Heart right ventricle (tissue), 16 donors: Measurements from ENCODE around the gene PYDC2. TPM values are rescaled to one million over a fixed set of nuclear protein-coding genes. Genes with fewer than 3 reads are reported as not detected.
A peak's percentile ranks its signal among the peaks of the same experiment; 100 is the strongest.

Experiments
- ATAC-seq, 8 donors: fragments of 200-7000 bp; cut with Tn5 transposase; one replicate each; pipeline ENCODE4 v1.9.1; 2020; ENCODE audit warnings: mild to moderate bottlenecking in 8 of 8, moderate library complexity in 8 of 8, moderate number of reproducible peaks in 1 of 8
- DNase-seq, 2 donors: peaks; one replicate each; pipeline ENCODE4 v3.0.0-alpha.2; 2020
- H3K27ac ChIP-seq, 10 donors: fragments of 200-600 bp; sonication (generic) in 2 of 10; one replicate each; pipeline versions ENCODE4 v1.5.0 to v1.8.0; 2020 to 2022; ENCODE audit warnings: mild to moderate bottlenecking in 3 of 10
- H3K27me3 ChIP-seq, 7 donors: fragments of 200-600 bp; one replicate each; pipeline ENCODE4 v1.8.0; 2021 to 2022; ENCODE audit warnings: mild to moderate bottlenecking in 2 of 7
- H3K36me3 ChIP-seq, 9 donors: fragments of 200-600 bp; sonication (generic) in 1 of 9; one replicate each; pipeline versions ENCODE4 v1.5.0 to v1.8.0; 2020 to 2022; ENCODE audit warnings: mild to moderate bottlenecking in 2 of 9
- H3K4me1 ChIP-seq, 9 donors: fragments of 200-600 bp; sonication (generic) in 1 of 9; one replicate each; pipeline versions ENCODE4 v1.5.0 to v1.8.0; 2020 to 2022; ENCODE audit warnings: mild to moderate bottlenecking in 4 of 9
- H3K4me3 ChIP-seq, 10 donors: fragments of 200-600 bp; sonication (generic) in 2 of 10; one replicate each; pipeline versions ENCODE4 v1.5.0 to v1.8.0; 2020 to 2022; ENCODE audit warnings: mild to moderate bottlenecking in 7 of 10, moderate library complexity in 2 of 10
- H3K9me3 ChIP-seq, 11 donors: fragments of 200-600 bp in 10 of 11; sonication (generic) in 2 of 11; one replicate each; pipeline versions ENCODE4 v1.5.0 to v1.8.0; 2013 to 2022; ENCODE audit warnings: mild to moderate bottlenecking in 2 of 11, control low read depth in 1 of 11, moderate library complexity in 1 of 11
- WGBS, 2 donors: extraction: QIAGEN DNeasy Blood & Tissue Kit; methylation state at CpG; one replicate each; pipeline ENCODE4 v1.1.7; 2013; ENCODE audit warnings: inconsistent platforms in 1 of 2; 5-methylcytosine and 5-hydroxymethylcytosine counted together
- intact Hi-C, 10 donors: fragments of 100-400 bp; cut with DNase I; formaldehyde crosslinking; loops; one replicate each; pipeline versions ENCODE4 v1.11.1 to v1.14.2; 2022
- polyA plus RNA-seq, 2 donors: library from polyadenylated mRNA; stranded (reverse); fragments of 200-250 nt; gene quantifications; one replicate each; pipeline ENCODE4 v1.2.3, GENCODE V29; 2013
- total RNA-seq, 10 donors: library from RNA; stranded (reverse); fragmentation: NEBNext Ultra II Directional in 3 of 10; extraction: Animal tissue kit (Norgen Biotek cat#: 25700) in 3 of 10; gene quantifications; one replicate each; pipeline versions ENCODE4 v1.2.1 to v1.2.4, GENCODE V29; 2021 to 2023
- TF ChIP-seq, protein P1 (sequence below), 9 donors: fragments of 200-600 bp; sonication (generic) in 2 of 9; IDR thresholded peaks; one replicate each; pipeline versions ENCODE4 v1.5.0 to v1.8.0; 2021 to 2022; ENCODE audit warnings: antibody characterized with exemption in 9 of 9, mild to moderate bottlenecking in 5 of 9, moderate library complexity in 1 of 9
- donor health status: Arrhythmogenic right ventricular cardiomyopathy.
- donor health status: ischemic (EF 13 %, LVEDD 7.1; RV severe dilation, severe dysfunction).
- donor health status: healthy with polysubstance abuse.
- donor health status: DM: no; HTN: yes; CAD: no.
- donor health status: DM: no; HTN: no; CAD: no.
- donor health status: ischemic (EF 25% LVEDD 6.9; RV normal size, moderate dysfunction).
- donor health status: ischemic (EF 25% LVEDD 5.7; RV mildly dilated, moderate dysfunction).
- donor health status: healthy.
- donor health status: DM: yes; HTN: yes; CAD: no.
- donor health status: Ischemic cardiomyopathy.
- donor health status: ischemic (EF 35%, LVEDD 5.7; RV mildly dilated, moderate dysfunction).
- donor health status: nonischemic (EF 11% LVEDD 7.7; RV severe dilation, severe dysfunction).
- donor health status: DM: yes; HTN: yes; CAD: no.
- donor health status: PGD.
- donor health status: ischemic (EF 29% LVEDD 5.4; RV normal size, mild dysfunction).
- donor health status: nonischemic (EF 23%, LVEDD 6.1; RV moderate dilation, normal function).

The PYDC2 gene
- total and polyA plus RNA-seq, 12 donors = not detected

DNA sequence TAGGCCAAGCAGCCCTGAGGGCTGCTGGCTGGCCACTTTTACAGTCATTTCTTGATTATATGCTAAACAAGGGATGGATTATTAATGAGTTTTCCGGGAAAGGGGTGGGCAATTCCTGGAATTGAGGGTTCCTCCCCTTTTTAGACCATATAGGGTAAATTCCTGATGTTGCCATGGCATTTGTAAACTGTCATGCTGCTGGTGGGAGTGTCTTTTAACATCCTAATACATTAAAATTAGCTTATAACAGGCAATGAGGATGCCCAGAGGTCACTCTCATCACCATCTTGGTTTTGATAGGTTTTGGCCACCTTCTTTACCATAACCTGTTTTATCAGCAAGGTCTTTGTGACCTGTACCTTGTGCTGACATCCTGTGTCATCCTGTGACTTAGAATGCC lies 11.7 kb upstream of the PYDC2 start:
- ATAC-seq (no peak), DNase-seq (no peak)
- Histone ChIP-seq H3K27ac (no peak overlapping the region), H3K4me3 (no peak overlapping the region), H3K27me3 (no peaks in the 10 kb centered on the region), H3K9me3 (peaks cover 0 to 17% (median 2%) of the 10 kb centered on the region in 11 donors), H3K4me1 (no peaks in the 10 kb centered on the region), H3K36me3 (no peaks in the 10 kb centered on the region)
- intact Hi-C loops = no loop called here
- TF ChIP-seq, protein P1, sequence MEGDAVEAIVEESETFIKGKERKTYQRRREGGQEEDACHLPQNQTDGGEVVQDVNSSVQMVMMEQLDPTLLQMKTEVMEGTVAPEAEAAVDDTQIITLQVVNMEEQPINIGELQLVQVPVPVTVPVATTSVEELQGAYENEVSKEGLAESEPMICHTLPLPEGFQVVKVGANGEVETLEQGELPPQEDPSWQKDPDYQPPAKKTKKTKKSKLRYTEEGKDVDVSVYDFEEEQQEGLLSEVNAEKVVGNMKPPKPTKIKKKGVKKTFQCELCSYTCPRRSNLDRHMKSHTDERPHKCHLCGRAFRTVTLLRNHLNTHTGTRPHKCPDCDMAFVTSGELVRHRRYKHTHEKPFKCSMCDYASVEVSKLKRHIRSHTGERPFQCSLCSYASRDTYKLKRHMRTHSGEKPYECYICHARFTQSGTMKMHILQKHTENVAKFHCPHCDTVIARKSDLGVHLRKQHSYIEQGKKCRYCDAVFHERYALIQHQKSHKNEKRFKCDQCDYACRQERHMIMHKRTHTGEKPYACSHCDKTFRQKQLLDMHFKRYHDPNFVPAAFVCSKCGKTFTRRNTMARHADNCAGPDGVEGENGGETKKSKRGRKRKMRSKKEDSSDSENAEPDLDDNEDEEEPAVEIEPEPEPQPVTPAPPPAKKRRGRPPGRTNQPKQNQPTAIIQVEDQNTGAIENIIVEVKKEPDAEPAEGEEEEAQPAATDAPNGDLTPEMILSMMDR (IDR thresholded peaks at IDR 0.05) = no peak
- 0 to 41% methylated on average over 1 of the region's 1 CpG for WGBS, 2 donors

DNA sequence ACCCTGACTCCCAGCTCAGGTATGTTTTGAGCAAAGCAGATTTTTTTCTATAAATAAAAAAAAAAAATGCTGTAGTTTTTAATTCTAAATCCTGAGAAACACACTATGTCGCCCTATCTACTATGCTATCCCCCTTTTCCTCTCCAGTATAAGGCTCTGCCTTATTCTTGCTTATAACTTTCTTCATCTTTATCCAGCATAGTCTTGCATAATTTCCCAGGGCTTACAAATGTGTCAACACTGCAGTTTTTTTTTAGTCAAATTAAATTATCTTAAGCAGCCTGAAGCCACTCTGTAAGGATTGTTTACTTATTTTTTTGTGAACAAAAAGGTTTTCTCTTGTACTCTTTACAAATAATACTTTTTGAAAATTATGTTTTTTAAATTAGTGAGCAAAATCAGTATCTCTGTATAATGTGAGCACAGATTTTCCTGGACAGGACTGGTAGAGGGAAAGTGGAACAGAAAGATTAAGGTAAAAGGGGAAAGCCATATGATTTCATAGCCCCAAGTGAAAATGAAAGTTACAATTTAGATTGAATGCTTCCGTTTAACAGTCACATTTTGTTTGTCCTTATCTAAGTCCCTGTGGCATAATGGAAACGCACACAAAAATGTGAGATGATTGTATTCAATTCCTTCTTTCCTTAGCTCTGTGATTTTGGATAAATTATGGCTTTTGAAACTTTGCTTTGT lies 5.6 kb upstream of the PYDC2 start:
- Histone ChIP-seq H3K36me3 (no peaks in the 10 kb centered on the region), H3K27ac (no peak overlapping the region), H3K27me3 (no peaks in the 10 kb centered on the region), H3K4me1 (peaks cover 0 to 6% (median 0%) of the 10 kb centered on the region in 9 donors), H3K4me3 (no peak overlapping the region), H3K9me3 (peaks cover 0 to 13% (median 2%) of the 10 kb centered on the region in 11 donors)
- no peak for DNase-seq
- WGBS, 2 donors = 23 to 26% methylated on average over 3 of the region's 3 CpGs
- intact Hi-C loops = no loop called here
- TF ChIP-seq, protein P1 (IDR thresholded peaks at IDR 0.05) = no peak
- peak in 1 of 8 donors; percentile 51 for ATAC-seq

DNA sequence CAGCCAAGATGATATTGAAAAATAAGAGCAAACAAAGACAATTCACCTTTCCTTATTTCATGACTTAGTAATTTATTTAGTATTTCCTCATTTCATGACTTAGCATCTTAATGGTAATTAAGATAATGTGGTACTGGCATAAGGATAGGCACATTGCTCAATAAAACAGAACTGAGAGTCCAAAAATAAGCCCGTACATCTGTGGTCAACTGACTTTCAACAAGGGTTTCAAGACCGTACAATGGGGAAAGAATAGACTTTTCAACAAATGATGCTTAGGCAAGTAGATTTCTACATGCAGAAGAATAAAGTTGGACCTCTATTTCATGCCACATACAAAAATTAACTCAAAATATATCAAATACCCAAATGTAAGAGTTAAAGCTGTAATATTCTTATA lies 603 bp upstream of the PYDC2 start:
- Histone ChIP-seq H3K27me3 (no peaks in the 10 kb centered on the region), H3K36me3 (no peaks in the 10 kb centered on the region), H3K4me3 (no peak overlapping the region), H3K9me3 (peaks cover 0 to 4% (median 0%) of the 10 kb centered on the region in 11 donors), H3K27ac (no peak overlapping the region), H3K4me1 (peaks cover 0 to 5% (median 0%) of the 10 kb centered on the region in 9 donors)
- ATAC-seq = no peak
- WGBS, 2 donors = 92 to 93% methylated on average over 2 of the region's 2 CpGs
- no peak for DNase-seq
- intact Hi-C loops = no loop called here
- TF ChIP-seq, protein P1 (IDR thresholded peaks at IDR 0.05) = no peak

DNA sequence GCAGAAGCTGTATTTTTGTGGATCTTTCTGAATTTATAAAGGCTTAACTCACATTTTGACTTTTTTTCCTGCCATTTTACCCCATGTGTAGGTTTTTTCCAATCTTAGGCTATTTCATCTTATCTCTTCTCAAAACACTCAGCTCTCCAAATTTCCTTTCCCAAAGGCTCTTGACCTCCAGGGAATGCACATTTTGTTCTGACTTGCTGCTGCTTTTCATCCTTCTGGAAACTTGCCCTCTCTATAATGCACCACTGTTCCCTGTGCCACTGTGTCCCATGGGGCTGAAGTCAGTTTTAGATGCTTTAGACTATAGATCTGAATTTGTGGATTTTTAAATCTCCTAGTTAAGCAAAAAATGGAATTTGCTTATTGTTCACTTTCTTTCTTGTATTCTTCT lies 9.1 kb downstream of the PYDC2 start:
- ATAC-seq (no peak), DNase-seq (no peak)
- H3K4me3 ChIP-seq = no peak overlapping the region
- peak overlapping the region in 1 of 10 donors; percentile 16 for H3K27ac ChIP-seq
- H3K9me3 ChIP-seq = no peaks in the 10 kb centered on the region
- H3K36me3 ChIP-seq = no peaks in the 10 kb centered on the region
- peaks cover 0 to 8% (median 0%) of the 10 kb centered on the region in 9 donors for H3K4me1 ChIP-seq
- TF ChIP-seq, protein P1 (IDR thresholded peaks at IDR 0.05) = no peak
- H3K27me3 ChIP-seq = no peaks in the 10 kb centered on the region
- intact Hi-C loops = no loop called here
